MM.1S (cell line): ENCODE results near the gene ZCCHC7.
"Not testable (repeated sequence)": the region's sequence is repeated elsewhere in the genome, so short reads cannot be mapped to it uniquely, and the experiment has no call there.

ENCODE experiments used
- DNase-seq: peaks from one replicate; pipeline ENCODE4 v3.0.0-alpha.2; 2015
- H2AFZ ChIP-seq: fragments of 300-600 bp; sonication (generic); 2 replicates; pipeline ENCODE4 v1.6.0; 2016; ENCODE audit warnings: antibody characterized with exemption, low read length
- H3F3A ChIP-seq: fragments of 300-600 bp; sonication (generic); 2 replicates; pipeline ENCODE4 v1.6.1; 2016; ENCODE audit warnings: mild to moderate bottlenecking, antibody characterized with exemption, low read length, moderate library complexity, mixed read lengths; ENCODE audit not compliant: insufficient read depth
- H3K27ac ChIP-seq: fragments of 300-600 bp; sonication (generic); 2 replicates; pipeline ENCODE4 v1.5.1; 2016; ENCODE audit warnings: mild to moderate bottlenecking, low read length
- H3K27me3 ChIP-seq: fragments of 300-600 bp; sonication (generic); replicated peaks from 2 replicates; pipeline ENCODE4 v1.6.0; 2016; ENCODE audit warnings: low read length; ENCODE audit not compliant: insufficient read depth
- H3K36me3 ChIP-seq: fragments of 300-600 bp; sonication (generic); replicated peaks from 2 replicates; pipeline ENCODE4 v1.6.1; 2016; ENCODE audit warnings: mild to moderate bottlenecking, low read length, mixed read lengths; ENCODE audit not compliant: insufficient read depth
- H3K4me1 ChIP-seq: fragments of 300-600 bp; sonication (generic); 2 replicates; pipeline ENCODE4 v1.6.1; 2016; ENCODE audit warnings: low read length, mixed read lengths
- H3K4me2 ChIP-seq: fragments of 300-600 bp; sonication (generic); 2 replicates; pipeline ENCODE4 v1.6.0; 2016; ENCODE audit warnings: low read depth, low read length
- H3K4me3 ChIP-seq: fragments of 300-600 bp; sonication (generic); 2 replicates; pipeline ENCODE4 v1.5.1; 2016; ENCODE audit warnings: low read length, mixed read lengths
- H3K79me2 ChIP-seq: fragments of 300-600 bp; sonication (generic); 2 replicates; pipeline ENCODE4 v1.6.1; 2016; ENCODE audit warnings: mixed run types, low read length, mixed read lengths
- H3K9ac ChIP-seq: fragments of 300-600 bp; sonication (generic); 2 replicates; pipeline ENCODE4 v1.6.1; 2016; ENCODE audit warnings: low read length, mixed read lengths
- H3K9me2 ChIP-seq: fragments of 300-600 bp; sonication (generic); replicated peaks from 2 replicates; pipeline ENCODE4 v1.6.1; 2016; ENCODE audit warnings: mild to moderate bottlenecking, low read length, mixed read lengths; ENCODE audit not compliant: insufficient read depth
- H3K9me3 ChIP-seq: fragments of 300-600 bp; sonication (generic); replicated peaks from 2 replicates; pipeline ENCODE4 v1.6.1; 2016; ENCODE audit warnings: mild to moderate bottlenecking, low read length, mixed read lengths; ENCODE audit not compliant: insufficient read depth
- H4K20me1 ChIP-seq: fragments of 300-600 bp; sonication (generic); 2 replicates; pipeline ENCODE4 v1.6.1; 2016; ENCODE audit warnings: mild to moderate bottlenecking, low read length, moderate library complexity, mixed read lengths; ENCODE audit not compliant: insufficient read depth
- CTCF ChIP-seq: fragments of 300-600 bp; sonication (generic); IDR thresholded peaks from 2 replicates; pipeline ENCODE4 v1.5.1; 2016; ENCODE audit warnings: antibody characterized with exemption, low read length, mixed read lengths
- EZH2 ChIP-seq: fragments of 300-600 bp; sonication (generic); optimal IDR thresholded peaks from 2 replicates; pipeline ENCODE3; 2017; ENCODE audit warnings: low read depth, mild to moderate bottlenecking, antibody characterized with exemption, low read length, mixed read lengths
- EZH2phosphoT487 ChIP-seq: fragments of 300-600 bp; sonication (generic); IDR thresholded peaks from 2 replicates; pipeline ENCODE4 v1.6.1; 2018; ENCODE audit warnings: antibody characterized with exemption, low read length

The ZCCHC7 gene

GRCh38 chr9:37163299-37163698 lies 42.9 kb downstream of the ZCCHC7 start:
- no peak for DNase-seq
- H2AFZ ChIP-seq: no peak overlapping the region
- H4K20me1 ChIP-seq: no peaks in the 10 kb centered on the region
- no peaks in the 10 kb centered on the region for H3K27me3 ChIP-seq
- no peaks in the 10 kb centered on the region for H3K4me1 ChIP-seq
- H3K4me3 ChIP-seq: no peak overlapping the region
- H3K79me2 ChIP-seq: no peaks in the 10 kb centered on the region
- H3K9me2 ChIP-seq: no peaks in the 10 kb centered on the region
- H3K9ac ChIP-seq: no peak overlapping the region
- no peak for TF ChIP-seq CTCF
- TF ChIP-seq EZH2phosphoT487: no peak
- no peak for TF ChIP-seq EZH2
- no peaks in the 10 kb centered on the region for H3K36me3 ChIP-seq
- no peak overlapping the region for H3K27ac ChIP-seq
- H3K4me2 ChIP-seq: no peak overlapping the region
- no peaks in the 10 kb centered on the region for H3K9me3 ChIP-seq
- no peaks in the 10 kb centered on the region for H3F3A ChIP-seq

GRCh38 chr9:37164335-37164734 lies 44.0 kb downstream of the ZCCHC7 start:
- not testable (repeated sequence) for H3K4me3 ChIP-seq, H3K9me2 ChIP-seq, H3K9ac ChIP-seq, H3K79me2 ChIP-seq, H3F3A ChIP-seq, H3K4me1 ChIP-seq, H3K9me3 ChIP-seq, H3K36me3 ChIP-seq, H4K20me1 ChIP-seq, H3K27ac ChIP-seq, H3K4me2 ChIP-seq, DNase-seq, H2AFZ ChIP-seq, H3K27me3 ChIP-seq

- H3K27ac ChIP-seq: no peak overlapping the region
- DNase-seq: no peak
- TF ChIP-seq EZH2phosphoT487: no peak
- no peaks in the 10 kb centered on the region for H3K4me1 ChIP-seq
- no peaks in the 10 kb centered on the region for H3K27me3 ChIP-seq
- H3K79me2 ChIP-seq: no peaks in the 10 kb centered on the region
- no peaks in the 10 kb centered on the region for H4K20me1 ChIP-seq
- no peak overlapping the region for H3K4me3 ChIP-seq
- H3K9me2 ChIP-seq: no peaks in the 10 kb centered on the region
- no peaks in the 10 kb centered on the region for H3K36me3 ChIP-seq
- H3K9ac ChIP-seq: no peak overlapping the region
- no peaks in the 10 kb centered on the region for H3K9me3 ChIP-seq
- no peak overlapping the region for H2AFZ ChIP-seq
- no peaks in the 10 kb centered on the region for H3F3A ChIP-seq
- H3K4me2 ChIP-seq: no peak overlapping the region
These were observed 45.3 kb downstream of the ZCCHC7 start for GRCh38 chr9:37165644-37166043.

- no peak for TF ChIP-seq CTCF
- no peak for TF ChIP-seq EZH2phosphoT487
- TF ChIP-seq EZH2: no peak
- Histone ChIP-seq H3K27ac (no peak overlapping the region), H3K79me2 (no peaks in the 10 kb centered on the region), H3K4me2 (no peak overlapping the region), H3K27me3 (no peaks in the 10 kb centered on the region), H3K36me3 (no peaks in the 10 kb centered on the region), H3K4me3 (no peak overlapping the region), H3K4me1 (no peaks in the 10 kb centered on the region), H3K9me2 (no peaks in the 10 kb centered on the region), H4K20me1 (no peaks in the 10 kb centered on the region), H3K9ac (no peak overlapping the region), H3F3A (no peaks in the 10 kb centered on the region), H2AFZ (no peak overlapping the region), H3K9me3 (no peaks in the 10 kb centered on the region)
- DNase-seq: no peak
These were observed 47.2 kb downstream of the ZCCHC7 start for GRCh38 chr9:37167456-37168047.
